Measurements from ENCODE around the gene MPRIP.

DNA sequence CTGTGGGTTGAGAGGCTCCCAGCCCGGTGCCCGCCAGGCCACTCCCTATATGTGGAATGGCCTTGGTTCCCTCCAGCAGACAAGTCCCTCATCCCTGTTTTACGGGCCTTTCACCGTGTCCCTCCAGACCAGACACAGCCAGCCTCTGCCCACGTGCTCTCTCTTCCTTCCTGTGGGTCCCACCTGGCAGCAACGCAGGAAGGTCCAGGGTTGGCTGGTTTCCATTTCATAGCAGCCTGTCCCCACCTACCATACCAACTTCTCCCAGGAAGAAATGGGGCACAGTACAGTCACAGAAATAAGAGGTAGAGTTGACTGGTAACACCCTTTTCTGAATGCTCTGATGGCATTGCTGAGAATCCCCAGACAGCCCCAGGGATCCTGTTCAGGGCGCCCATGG lies 128.9 kb downstream of the MPRIP start:
- TF ChIP-seq TAF1 (IDR thresholded peaks at IDR 0.05; ENCODE audit: low read depth, low read length) (no peak), POLR2A (IDR thresholded peaks at IDR 0.05; ENCODE audit: low read depth, low read length) (no peak)
